H9 (cell line): ENCODE data around the gene UBXN11. TPM values are rescaled to one million over a fixed set of nuclear protein-coding genes. Genes with fewer than 3 reads are reported as not detected.

ENCODE experiments used
- DNase-seq: peaks from one replicate; pipeline ENCODE4 v3.0.0-alpha.2; 2017
- H2AFZ ChIP-seq: one replicate; pipeline ENCODE4 v1.6.1; 2013; ENCODE audit warnings: mild to moderate bottlenecking, low read length, control low read depth, moderate library complexity
- H2AK5ac ChIP-seq: 2 replicates; pipeline ENCODE4 v1.6.1; 2013; ENCODE audit warnings: low read length, control low read depth, mixed read lengths; ENCODE audit not compliant: insufficient read length
- H2BK120ac ChIP-seq: one replicate; pipeline ENCODE4 v1.6.1; 2013; ENCODE audit warnings: low read depth, mild to moderate bottlenecking, low read length, control low read depth, inconsistent platforms; ENCODE audit not compliant: poor library complexity, severe bottlenecking
- H2BK12ac ChIP-seq: 2 replicates; pipeline ENCODE4 v1.6.1; 2013; ENCODE audit warnings: low read length, control low read depth, mixed read lengths, low read depth; ENCODE audit not compliant: insufficient read length
- H2BK15ac ChIP-seq: 2 replicates; pipeline ENCODE4 v1.6.1; 2013; ENCODE audit warnings: low read depth, low read length, control low read depth
- H2BK20ac ChIP-seq: one replicate; pipeline ENCODE4 v1.6.1; 2013; ENCODE audit warnings: low read depth, mild to moderate bottlenecking, low read length, control low read depth, inconsistent platforms; ENCODE audit not compliant: poor library complexity, severe bottlenecking
- H2BK5ac ChIP-seq: 2 replicates; pipeline ENCODE4 v1.6.1; 2013; ENCODE audit warnings: low read length, control low read depth, mixed read lengths; ENCODE audit not compliant: insufficient read length
- H3K14ac ChIP-seq: 2 replicates; pipeline ENCODE4 v1.6.1; 2013; ENCODE audit warnings: low read length, control low read depth; ENCODE audit not compliant: insufficient read depth
- H3K18ac ChIP-seq: 2 replicates; pipeline ENCODE4 v1.6.1; 2013; ENCODE audit warnings: low read depth, mild to moderate bottlenecking, mixed read lengths, low read length, control low read depth; ENCODE audit not compliant: insufficient read length
- H3K23ac ChIP-seq: 2 replicates; pipeline ENCODE4 v1.6.1; 2013; ENCODE audit warnings: low read length, control low read depth, mixed read lengths, low read depth; ENCODE audit not compliant: insufficient read length
- H3K23me2 ChIP-seq: 2 replicates; pipeline ENCODE4 v1.6.1; 2013; ENCODE audit warnings: low read depth, mild to moderate bottlenecking, mixed read lengths, low read length, control low read depth; ENCODE audit not compliant: insufficient read length, poor library complexity, severe bottlenecking
- H3K27ac ChIP-seq: 2 replicates; pipeline ENCODE4 v1.5.1; 2013; ENCODE audit warnings: low read length, control low read depth, mixed read lengths, low read depth; ENCODE audit not compliant: insufficient read length
- H3K27me3 ChIP-seq: 2 replicates; pipeline ENCODE4 v1.6.1; 2013; ENCODE audit warnings: low read length, control low read depth, inconsistent platforms; ENCODE audit not compliant: insufficient read depth
- H3K4ac ChIP-seq: 2 replicates; pipeline ENCODE4 v1.6.1; 2013; ENCODE audit warnings: low read depth, mild to moderate bottlenecking, control low read depth, inconsistent platforms, low read length, moderate library complexity
- H3K4me1 ChIP-seq: 2 replicates; pipeline ENCODE4 v1.6.1; 2013; ENCODE audit warnings: low read length, control low read depth, inconsistent platforms; ENCODE audit not compliant: insufficient read depth
- H3K4me2 ChIP-seq: 2 replicates; pipeline ENCODE4 v1.6.1; 2013; ENCODE audit warnings: low read length, control low read depth, mixed read lengths; ENCODE audit not compliant: insufficient read length, insufficient read depth
- H3K56ac ChIP-seq: 2 replicates; pipeline ENCODE4 v1.6.1; 2013; ENCODE audit warnings: low read depth, mild to moderate bottlenecking, mixed read lengths, low read length, control low read depth; ENCODE audit not compliant: insufficient read length
- H3K79me1 ChIP-seq: 2 replicates; pipeline ENCODE4 v1.6.1; 2013; ENCODE audit warnings: low read depth, mild to moderate bottlenecking, moderate library complexity, low read length, control low read depth, inconsistent platforms; ENCODE audit not compliant: insufficient read depth, poor library complexity, severe bottlenecking
- H3K79me2 ChIP-seq: 2 replicates; pipeline ENCODE4 v1.6.1; 2013; ENCODE audit warnings: low read length, control low read depth, inconsistent platforms; ENCODE audit not compliant: insufficient read depth
- H3K9ac ChIP-seq: 2 replicates; pipeline ENCODE4 v1.6.1; 2013; ENCODE audit warnings: low read length, control low read depth, mixed read lengths; ENCODE audit not compliant: insufficient read length; ENCODE audit errors: extremely low read depth
- H3K9me3 ChIP-seq: one replicate; pipeline ENCODE4 v1.6.1; 2013; ENCODE audit warnings: low read depth, low read length, inconsistent platforms; ENCODE audit not compliant: control insufficient read depth
- H3T11ph ChIP-seq: one replicate; pipeline ENCODE4 v1.6.1; 2013; ENCODE audit warnings: mild to moderate bottlenecking, low read length, control low read depth, inconsistent platforms
- H4K20me1 ChIP-seq: one replicate; pipeline ENCODE4 v1.6.1; 2013; ENCODE audit not compliant: control insufficient read depth, insufficient read length, insufficient read depth
- H4K5ac ChIP-seq: 2 replicates; pipeline ENCODE4 v1.6.1; 2013; ENCODE audit warnings: low read depth, mild to moderate bottlenecking, mixed read lengths, low read length, control low read depth; ENCODE audit not compliant: insufficient read length
- H4K8ac ChIP-seq: replicated peaks from 2 replicates; pipeline ENCODE4 v1.6.1; 2013; ENCODE audit warnings: low read length, control low read depth, mixed read lengths, low read depth; ENCODE audit not compliant: insufficient read length
- H4K91ac ChIP-seq: 2 replicates; pipeline ENCODE4 v1.6.1; 2013; ENCODE audit warnings: low read depth, mild to moderate bottlenecking, moderate library complexity, mixed read lengths, low read length, control low read depth; ENCODE audit not compliant: insufficient read length
- H3K27ac Mint-ChIP-seq, 3 experiments: 2 replicates in 2 of 3; 3 replicates in 1 of 3; pipeline ENCODE4 v1.8.0; 2020 to 2021; ENCODE audit warnings: mixed read lengths in 3 of 3, mild to moderate bottlenecking in 1 of 3, moderate library complexity in 1 of 3
- H3K27me3 Mint-ChIP-seq: 2 replicates; pipeline ENCODE4 v1.8.0; 2021; ENCODE audit warnings: low read depth, mild to moderate bottlenecking, moderate library complexity, mixed read lengths
- H3K36me3 Mint-ChIP-seq, 3 experiments: 2 replicates in 2 of 3; 3 replicates in 1 of 3; pipeline ENCODE4 v1.8.0; 2020 to 2021; ENCODE audit warnings: low read depth in 3 of 3, mixed read lengths in 3 of 3; ENCODE audit not compliant: insufficient read depth in 1 of 3
- H3K4me1 Mint-ChIP-seq, 2 experiments: 2 replicates each; pipeline ENCODE4 v1.8.0; 2020; ENCODE audit warnings: mixed read lengths in 2 of 2
- H3K4me3 Mint-ChIP-seq, 2 experiments: 2 replicates in 1 of 2; 3 replicates in 1 of 2; pipeline ENCODE4 v1.8.0; 2020 to 2021; ENCODE audit warnings: mild to moderate bottlenecking in 2 of 2, mixed read lengths in 2 of 2, moderate library complexity in 1 of 2
- H3K9me3 Mint-ChIP-seq, 2 experiments: 2 replicates in 1 of 2; 3 replicates in 1 of 2; pipeline ENCODE4 v1.8.0; 2020; ENCODE audit warnings: mild to moderate bottlenecking in 2 of 2, mixed read lengths in 2 of 2, moderate library complexity in 1 of 2
- WGBS: extraction: QIAGEN DNeasy Blood & Tissue Kit; methylation state at CpG from one replicate; pipeline ENCODE4 v1.1.7; 2013; ENCODE audit warnings: missing lambda C conversion rate, low lambda C conversion rate, mixed read lengths; ENCODE audit not compliant: insufficient read length; ENCODE audit errors: extremely low coverage; 5-methylcytosine and 5-hydroxymethylcytosine counted together
- total RNA-seq: library from RNA; stranded (reverse); gene quantifications from 2 replicates; pipeline ENCODE4 v1.2.1, GENCODE V29; 2021
- TF ChIP-seq, protein P1 (sequence below): fragments of 200-600 bp; sonication (generic); conservative IDR thresholded peaks from 3 replicates; pipeline ENCODE4 v1.8.0; 2021; ENCODE audit warnings: antibody characterized with exemption, mild to moderate bottlenecking

Gene UBXN11
- total RNA-seq, 1 experiment from 2014 or later: 13.7 TPM

DNA sequence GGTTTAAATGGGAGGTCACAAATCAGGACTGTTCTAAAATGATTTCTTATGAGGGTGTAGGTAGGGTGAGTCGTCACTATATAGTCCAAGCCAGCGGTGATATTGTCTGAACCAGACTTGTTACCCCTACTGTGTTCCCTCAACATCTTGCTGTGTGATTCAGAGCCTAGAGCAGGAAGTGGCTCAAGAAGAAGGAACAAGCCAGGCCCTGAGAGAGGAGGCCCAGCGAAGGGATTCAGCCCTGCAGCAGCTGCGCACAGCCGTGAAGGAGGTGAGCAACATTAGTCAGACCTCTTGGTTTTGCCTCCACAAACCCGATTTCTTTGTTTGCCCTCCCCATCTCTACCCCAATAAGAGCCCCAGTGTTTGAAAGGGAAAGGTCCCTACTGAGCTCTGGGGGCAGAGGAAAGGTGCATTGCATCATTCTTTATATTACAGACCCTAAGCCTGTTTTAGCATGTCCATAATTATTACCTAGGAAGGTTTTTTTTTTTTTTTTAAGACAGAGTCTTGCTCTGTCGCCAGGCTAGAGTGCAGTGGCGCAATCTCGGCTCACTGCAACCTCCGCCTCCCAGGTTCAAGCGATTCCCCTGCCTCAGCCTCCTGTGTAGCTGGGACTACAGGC lies 31.5 kb downstream of the UBXN11 start:
- Histone ChIP-seq H4K5ac (no peak overlapping the region), H3T11ph (no peak overlapping the region), H2BK5ac (no peak overlapping the region), H3K56ac (no peak overlapping the region), H4K20me1 (no peaks in the 10 kb centered on the region), H3K27me3 (no peaks in the 10 kb centered on the region), H4K8ac (no peak overlapping the region), H2AFZ (no peak overlapping the region), H3K79me2 (no peaks in the 10 kb centered on the region), H3K18ac (no peak overlapping the region), H2BK120ac (no peak overlapping the region), H3K23me2 (peaks cover 5% of the 10 kb centered on the region), H3K4ac (no peak overlapping the region), H4K91ac (no peak overlapping the region), H3K23ac (no peak overlapping the region), H3K9ac (no peak overlapping the region), H3K9me3 (no peaks in the 10 kb centered on the region), H3K27ac (no peak overlapping the region), H3K4me2 (no peak overlapping the region), H2BK20ac (no peak overlapping the region), H2BK15ac (no peak overlapping the region), H2BK12ac (no peak overlapping the region), H3K4me1 (peaks cover 6% of the 10 kb centered on the region; the same call in 1 of the 2 replicates), H3K14ac (no peak overlapping the region), H3K79me1 (no peaks in the 10 kb centered on the region), H2AK5ac (no peak overlapping the region)
- TF ChIP-seq, protein P1, sequence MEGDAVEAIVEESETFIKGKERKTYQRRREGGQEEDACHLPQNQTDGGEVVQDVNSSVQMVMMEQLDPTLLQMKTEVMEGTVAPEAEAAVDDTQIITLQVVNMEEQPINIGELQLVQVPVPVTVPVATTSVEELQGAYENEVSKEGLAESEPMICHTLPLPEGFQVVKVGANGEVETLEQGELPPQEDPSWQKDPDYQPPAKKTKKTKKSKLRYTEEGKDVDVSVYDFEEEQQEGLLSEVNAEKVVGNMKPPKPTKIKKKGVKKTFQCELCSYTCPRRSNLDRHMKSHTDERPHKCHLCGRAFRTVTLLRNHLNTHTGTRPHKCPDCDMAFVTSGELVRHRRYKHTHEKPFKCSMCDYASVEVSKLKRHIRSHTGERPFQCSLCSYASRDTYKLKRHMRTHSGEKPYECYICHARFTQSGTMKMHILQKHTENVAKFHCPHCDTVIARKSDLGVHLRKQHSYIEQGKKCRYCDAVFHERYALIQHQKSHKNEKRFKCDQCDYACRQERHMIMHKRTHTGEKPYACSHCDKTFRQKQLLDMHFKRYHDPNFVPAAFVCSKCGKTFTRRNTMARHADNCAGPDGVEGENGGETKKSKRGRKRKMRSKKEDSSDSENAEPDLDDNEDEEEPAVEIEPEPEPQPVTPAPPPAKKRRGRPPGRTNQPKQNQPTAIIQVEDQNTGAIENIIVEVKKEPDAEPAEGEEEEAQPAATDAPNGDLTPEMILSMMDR: no peak
- no CpG with 5 or more reads among the region's 11 CpGs for WGBS
- Mint-ChIP-seq H3K4me1 (peaks cover 27 to 29% of the 10 kb centered on the region in 2 experiments), H3K27me3 (no peaks in the 10 kb centered on the region; the same call in 1 of the 2 replicates), H3K9me3 (no peaks in the 10 kb centered on the region), H3K36me3 (peaks cover 55 to 80% (median 76%) of the 10 kb centered on the region in 3 experiments; a peak in 6 of 7 replicates), H3K27ac (peak overlapping the region; percentile 18 to 94 (median 91); a peak in 5 of 7 replicates), H3K4me3 (no peak overlapping the region; a peak in 1 of 5 replicates)
- no peak for DNase-seq
